MV-4-11 (cell line): Measurements from ENCODE around the gene MAPKAP1.

Experiments
- DNase-seq: peaks from one replicate; lab custom pipeline; 2025; lab: John Stamatoyannopoulos, UW

Gene MAPKAP1

DNA sequence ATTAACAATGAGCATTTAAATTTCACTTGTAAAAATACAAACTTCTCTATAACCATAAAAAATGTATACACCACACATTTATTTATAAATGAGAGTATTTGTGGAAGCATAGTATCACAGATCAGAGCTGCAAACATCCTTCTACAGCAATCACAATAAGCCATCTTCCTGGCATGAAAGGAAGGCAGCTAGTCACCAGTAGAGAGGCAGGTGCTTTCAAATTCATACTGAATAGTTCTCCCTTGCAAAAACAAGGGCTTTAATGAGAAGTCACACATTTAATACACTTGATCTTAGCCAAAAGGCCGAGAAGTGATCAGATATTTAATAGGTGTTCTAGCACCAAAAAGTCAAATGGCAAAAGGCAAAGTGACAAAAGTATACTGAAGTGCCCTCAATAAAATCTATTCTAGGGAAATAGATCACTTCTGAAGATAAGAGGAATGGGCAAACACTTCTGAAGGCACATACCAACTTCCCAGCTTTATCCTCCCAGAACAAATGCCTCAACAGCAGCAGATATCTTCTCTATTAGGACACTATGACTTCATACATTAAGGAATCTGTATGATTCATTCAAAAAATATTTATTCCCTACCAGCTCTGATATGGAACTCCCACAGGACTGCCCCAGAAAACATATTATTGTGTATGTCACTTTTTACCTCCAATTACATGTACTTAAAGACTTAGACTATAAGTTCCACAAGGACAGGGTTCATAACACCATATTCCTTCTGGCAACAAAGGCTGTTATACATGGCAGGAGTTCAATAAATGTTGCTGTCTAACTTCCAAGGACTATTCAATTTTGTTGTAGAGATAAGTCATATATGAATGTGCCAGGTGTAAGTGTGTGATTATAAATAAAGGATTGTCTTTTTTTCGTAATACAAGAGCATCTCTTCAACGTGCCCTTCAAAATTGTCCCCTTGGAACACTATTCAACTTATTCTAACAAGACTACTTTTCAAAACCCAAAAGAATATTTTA lies 31.7 kb downstream of the MAPKAP1 start:
- no peak for DNase-seq

- DNase-seq = no peak
These were observed 34.1 kb downstream of the MAPKAP1 start for GRCh38 chr9:125672876-125673275.

GRCh38 chr9:125663127-125663526 lies 43.9 kb downstream of the MAPKAP1 start:
- peak; percentile 54 for DNase-seq

DNA sequence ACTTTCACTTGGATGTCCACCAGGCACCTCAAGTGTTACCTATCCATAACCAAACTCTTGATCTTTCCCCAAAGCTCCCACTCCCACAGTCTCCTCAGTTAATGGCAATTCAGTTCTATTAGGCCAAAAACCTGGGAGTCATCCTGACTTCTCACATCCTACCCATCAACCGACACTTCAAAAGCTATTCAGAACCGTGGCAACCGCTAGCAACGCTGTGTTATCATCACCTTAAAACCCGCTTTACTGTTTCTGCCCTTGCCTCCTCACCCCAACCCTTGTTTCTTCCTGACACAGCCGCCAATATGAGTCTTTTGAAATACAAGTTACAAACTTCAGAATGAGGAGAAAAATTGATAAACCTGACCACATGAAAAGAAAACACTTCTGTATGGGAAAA lies 46.5 kb downstream of the MAPKAP1 start:
- no peak for DNase-seq

DNA sequence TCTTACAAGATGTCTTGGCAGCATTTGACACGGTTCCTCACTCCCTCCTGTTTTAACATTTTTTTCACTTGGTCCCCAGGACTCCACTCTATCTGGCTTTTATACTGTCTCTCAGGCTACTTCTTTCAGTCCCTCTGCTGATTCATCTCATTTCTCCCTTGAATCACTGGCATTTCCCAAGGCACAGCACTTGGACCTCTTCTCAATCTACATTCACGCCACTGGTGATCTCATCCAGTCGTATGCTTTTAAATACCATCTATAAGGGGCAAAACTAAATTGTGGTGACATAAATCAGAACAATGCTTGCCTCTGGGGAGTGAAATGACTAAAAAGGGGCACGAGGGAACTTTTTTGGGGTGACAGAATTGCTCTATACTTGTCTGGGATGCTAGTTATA lies 47.1 kb downstream of the MAPKAP1 start:
- DNase-seq = peak; percentile 12

DNA sequence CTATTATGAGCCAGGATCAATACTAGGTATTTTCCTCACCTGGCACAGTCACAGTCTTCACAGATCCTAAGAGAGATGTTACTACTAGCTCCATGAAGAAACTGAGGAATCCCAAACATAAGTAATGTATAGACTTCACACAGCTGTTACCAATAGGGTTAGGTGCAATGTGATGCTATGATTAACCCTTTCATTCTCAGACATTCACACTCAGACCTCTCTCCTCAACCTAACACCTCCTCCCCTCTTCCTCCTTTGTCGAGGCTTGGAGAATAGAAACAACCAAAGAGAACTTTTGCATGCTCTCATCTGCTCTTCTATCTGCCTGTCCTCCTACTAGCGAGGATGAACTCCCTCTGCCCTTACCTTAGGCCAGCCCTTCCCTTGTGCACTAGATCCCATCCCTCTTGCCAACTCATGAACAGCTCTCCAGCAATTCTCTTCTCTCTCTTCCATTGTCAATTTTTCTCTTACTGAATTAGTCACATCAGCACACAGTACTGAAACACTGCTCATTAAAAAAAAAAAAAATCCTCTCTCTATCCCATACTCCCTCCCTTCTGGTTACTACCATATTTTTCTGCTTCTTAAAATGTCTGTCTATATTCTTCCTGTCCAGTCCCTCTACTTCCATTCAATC lies 47.7 kb downstream of the MAPKAP1 start:
- no peak for DNase-seq

GRCh38 chr9:125656560-125656959 lies 50.4 kb downstream of the MAPKAP1 start:
- no peak for DNase-seq

DNA sequence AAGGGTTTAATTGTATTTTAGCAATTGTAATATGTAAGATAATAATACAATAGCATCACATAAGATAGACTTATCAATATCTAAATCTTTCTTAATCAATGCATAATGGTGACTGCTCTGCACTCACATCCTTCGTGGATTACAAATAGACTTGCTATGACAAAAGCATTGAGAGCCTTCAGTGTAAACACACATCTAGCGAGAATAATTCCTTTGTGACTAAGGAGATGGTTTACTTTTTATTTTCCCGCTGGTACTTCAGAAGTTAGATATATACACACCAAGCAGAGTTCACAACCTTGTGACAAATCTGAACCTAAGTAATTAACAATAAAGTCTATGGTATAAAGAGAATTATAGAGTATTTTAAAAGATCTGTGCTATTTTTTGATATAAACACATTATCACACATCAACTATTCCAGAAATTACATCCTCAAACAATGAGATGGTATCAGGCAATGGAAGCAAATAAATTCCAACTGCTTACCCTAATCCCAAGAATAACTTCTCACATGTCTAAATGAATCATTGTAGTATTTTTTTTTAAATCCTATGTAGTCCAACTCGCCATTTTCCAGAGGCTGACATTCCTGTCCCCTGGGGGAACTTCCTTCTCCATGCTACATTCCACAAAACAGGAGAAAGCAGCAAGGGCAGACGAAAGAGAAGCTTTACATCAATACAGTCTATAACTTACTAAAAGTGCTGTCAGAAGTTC lies 51.2 kb downstream of the MAPKAP1 start:
- DNase-seq = no peak

DNA sequence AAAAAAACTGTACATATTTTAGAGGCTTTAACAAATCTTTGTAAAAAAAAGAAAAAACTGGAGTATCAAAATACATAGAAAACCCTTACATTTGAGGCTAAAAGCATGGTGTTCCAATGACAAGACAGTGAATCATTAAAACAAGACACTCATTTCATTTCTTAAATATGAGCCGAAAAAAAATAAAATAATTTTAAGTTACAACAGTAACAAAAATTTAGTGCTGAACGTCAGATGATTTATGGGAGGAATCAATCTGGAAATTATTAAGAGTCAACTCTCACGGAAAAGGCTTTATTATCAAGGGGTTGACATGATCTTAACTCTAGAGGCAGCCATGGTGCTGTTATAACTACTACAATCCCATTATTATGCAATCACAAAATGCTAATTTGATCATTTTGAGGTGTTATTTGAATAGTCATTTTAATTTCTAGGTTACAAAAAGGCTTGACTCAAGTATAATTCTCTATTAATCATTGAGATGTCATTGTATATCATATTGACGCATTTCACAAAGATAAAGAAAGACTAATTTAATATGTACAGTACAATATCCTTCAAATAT lies 51.9 kb downstream of the MAPKAP1 start:
- DNase-seq = no peak

DNA sequence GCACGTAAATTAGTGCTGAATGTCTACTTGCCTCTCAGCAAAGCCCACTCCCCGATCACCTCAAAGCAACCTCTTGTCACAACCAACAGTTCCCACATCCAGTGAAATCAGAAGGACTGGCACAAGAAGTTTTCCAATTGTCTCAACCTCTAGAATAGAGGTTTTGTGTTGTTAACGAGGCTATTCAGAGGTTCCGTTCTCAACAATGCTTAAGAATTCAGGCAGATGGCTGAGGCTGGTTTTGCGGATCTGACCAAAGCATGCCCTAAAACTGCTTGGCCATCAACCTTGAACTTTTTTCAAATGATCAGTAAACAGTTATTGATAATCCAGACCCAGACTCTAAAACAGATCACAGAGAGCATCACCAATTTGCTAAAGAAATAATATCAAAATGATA lies 52.9 kb downstream of the MAPKAP1 start:
- no peak for DNase-seq

DNA sequence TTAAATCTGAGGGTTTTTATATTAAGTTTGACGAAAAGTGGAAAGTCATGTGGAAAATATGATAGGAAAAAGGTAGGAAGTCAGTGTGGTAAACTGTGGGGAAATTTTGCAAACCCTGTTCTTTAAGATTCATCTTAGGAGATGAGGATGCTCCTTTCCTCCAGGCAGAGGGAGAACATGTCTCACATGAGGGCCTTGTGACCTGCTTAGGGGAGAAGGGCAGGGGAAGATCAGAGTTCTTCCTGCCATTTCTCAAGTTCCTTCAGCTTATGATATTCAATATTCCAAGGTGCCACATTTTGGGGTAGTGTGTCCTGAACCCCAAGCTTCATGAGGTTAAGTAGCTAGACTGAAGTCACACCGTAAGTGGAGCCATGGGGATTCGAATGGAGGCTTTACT lies 53.7 kb downstream of the MAPKAP1 start:
- no peak for DNase-seq

DNA sequence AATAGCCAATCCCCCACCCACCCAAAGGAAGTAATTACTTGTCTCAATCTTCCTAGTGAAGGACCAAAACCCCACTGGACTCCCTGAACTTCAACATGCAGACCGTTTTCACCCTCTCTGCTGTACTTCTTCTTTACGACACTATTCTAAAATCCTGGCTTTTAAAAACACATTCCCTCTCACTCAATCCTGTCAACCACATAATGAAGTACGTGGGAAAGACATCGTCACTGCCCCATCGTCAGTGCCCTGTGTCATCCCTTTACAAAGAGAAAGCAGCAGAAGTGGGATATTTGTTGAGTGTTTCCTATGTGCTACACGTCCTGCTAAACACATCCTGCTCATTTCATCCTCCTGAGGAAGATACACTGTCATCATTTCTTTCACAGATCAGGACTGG lies 54.2 kb downstream of the MAPKAP1 start:
- peak; percentile 22 for DNase-seq

- no peak for DNase-seq
These were observed 54.8 kb downstream of the MAPKAP1 start for GRCh38 chr9:125652233-125652594.

DNA sequence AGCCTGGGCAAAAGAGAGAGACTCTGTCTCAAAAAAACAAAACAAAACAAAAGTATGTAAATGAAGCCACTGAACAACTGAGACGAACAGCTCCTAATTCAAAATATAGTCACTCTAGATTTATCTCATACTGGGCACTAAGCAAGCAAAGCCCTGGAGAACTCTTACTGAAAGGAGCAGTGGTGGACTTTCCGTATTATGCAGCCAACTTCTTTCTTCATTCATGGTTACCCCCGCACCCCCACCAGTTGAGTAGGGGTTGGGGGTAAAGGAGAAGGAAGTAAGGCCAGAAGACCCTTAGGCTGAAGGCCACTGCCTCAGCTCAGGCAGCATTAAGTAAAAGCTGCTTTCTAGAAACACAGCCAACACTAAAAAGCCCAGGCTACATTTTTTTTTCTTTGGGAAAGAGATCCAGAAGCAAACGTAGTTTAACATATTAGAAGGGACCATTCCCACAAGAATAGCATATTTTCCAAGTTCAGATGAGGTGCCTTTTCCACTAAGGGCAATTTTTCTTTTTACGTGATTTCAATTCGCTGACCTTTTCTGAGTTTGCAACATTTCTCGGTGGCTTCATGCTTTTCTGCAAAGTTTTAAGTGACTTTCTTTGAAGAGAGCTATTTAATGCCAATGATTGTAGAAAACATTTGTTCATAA lies 55.3 kb downstream of the MAPKAP1 start:
- no peak for DNase-seq

DNA sequence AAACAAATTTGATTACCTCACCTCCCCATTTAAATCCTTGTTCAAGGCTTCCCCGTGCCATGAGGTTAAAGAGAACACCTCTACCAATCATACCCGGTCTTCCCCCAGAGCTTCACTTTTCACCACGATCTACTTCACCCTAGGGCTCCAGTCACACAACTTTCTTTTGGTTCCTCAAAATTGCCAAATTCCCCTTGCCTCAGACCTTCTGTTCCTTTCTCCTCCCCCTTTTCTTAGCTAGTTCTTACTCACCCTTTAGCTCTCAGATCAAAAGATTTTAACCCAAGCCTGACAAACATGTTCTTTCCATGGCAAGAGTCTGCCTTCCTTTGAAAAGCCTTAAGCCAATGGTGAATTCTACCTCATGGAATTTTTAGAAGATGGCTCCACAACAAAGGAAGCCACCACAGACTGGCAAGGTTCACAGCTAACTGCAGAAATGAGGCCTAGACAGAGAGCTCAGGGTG lies 56.7 kb downstream of the MAPKAP1 start:
- peak; percentile 92 for DNase-seq

- no peak for DNase-seq
These were observed 57.2 kb downstream of the MAPKAP1 start for GRCh38 chr9:125649826-125650225.

DNA sequence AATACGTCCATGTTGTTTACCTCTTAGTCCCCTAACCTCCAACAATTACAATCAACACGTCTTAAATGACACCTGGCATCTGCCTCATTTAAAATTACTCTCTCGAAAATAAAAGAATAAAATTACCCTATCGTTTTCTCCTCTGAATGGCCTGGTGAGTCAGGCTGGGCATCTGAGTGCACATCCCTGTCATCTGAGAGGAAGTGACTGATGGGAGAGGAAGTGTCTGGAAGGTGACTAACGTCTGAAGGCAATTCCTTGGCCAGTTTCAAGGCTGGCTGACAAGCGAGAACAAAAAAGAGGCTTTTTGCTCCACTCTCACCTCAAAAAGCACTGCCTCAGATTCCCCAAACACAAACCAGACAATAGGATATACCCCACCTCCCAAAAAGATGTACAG lies 57.7 kb downstream of the MAPKAP1 start:
- peak; percentile 87 for DNase-seq

GRCh38 chr9:125648294-125648693 lies 58.7 kb downstream of the MAPKAP1 start:
- DNase-seq = no peak

- peak; percentile 57 for DNase-seq
These were observed 60.3 kb downstream of the MAPKAP1 start for GRCh38 chr9:125646621-125647100.

- no peak for DNase-seq
These were observed 60.8 kb downstream of the MAPKAP1 start for GRCh38 chr9:125646217-125646616.

DNA sequence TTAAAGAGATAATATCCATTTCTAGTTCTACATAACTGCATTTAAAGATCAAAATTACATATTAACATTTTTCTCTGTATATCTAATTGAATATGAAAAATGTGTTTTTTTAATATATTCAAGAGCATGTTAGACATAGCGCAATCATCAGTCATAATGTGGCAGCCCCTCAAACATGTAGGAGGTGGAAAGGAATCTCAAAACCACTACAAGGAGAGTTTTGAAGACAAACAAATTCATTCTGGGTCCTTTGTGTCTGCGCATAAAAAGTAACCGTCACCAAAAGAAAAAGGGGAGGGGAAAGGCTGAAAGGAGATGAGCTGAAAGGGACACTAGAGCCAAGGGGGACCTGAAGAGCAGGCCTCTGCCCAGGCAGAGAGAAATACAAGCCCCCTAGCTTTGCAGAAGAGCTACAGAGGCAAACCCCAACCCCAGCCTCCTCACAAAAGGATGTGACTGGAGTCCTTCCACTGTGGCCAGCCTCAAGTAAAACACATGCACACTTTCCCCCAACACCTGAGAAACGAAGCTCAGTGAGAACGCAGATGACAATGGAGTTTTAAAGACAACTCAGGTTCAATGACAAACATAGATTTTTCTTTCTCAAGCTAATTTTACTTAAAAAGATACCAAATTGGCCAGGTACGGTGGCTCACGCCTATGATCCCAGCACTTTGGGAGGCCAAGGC lies 62.0 kb downstream of the MAPKAP1 start:
- DNase-seq = no peak
